H1 (cell line): ENCODE measurements around the gene PPP2R3A. TPM values are rescaled to one million over a fixed set of nuclear protein-coding genes. Genes with fewer than 3 reads are reported as not detected.

Experiments used
- CHD1 ChIP-seq: IDR thresholded peaks from 2 replicates; pipeline ENCODE4 v1.6.1; 2012; ENCODE audit warnings: low read depth, low read length, improper control_type of control experiment
- NRF1 ChIP-seq: IDR thresholded peaks from 2 replicates; pipeline ENCODE4 v1.6.1; 2011; ENCODE audit warnings: mild to moderate bottlenecking, low read depth, low read length, improper control_type of control experiment
- SP1 ChIP-seq: IDR thresholded peaks from 2 replicates; pipeline ENCODE4 v1.6.1; 2011; ENCODE audit warnings: low read depth, low read length
- polyA plus RNA-seq, 7 experiments: library from polyadenylated mRNA; depleted of rRNA in 3 of 7; stranded (reverse) in 5 of 7; unstranded in 2 of 7; fragments of >200 nt in 5 of 7; fragments of 200-250 nt in 2 of 7; gene quantifications; 1 replicate in 5 of 7; 2 replicates in 1 of 7; 4 replicates in 1 of 7; pipeline versions ENCODE4 v1.2.1 to v1.2.3, GENCODE V29; 2011 to 2013; ENCODE audit warnings: missing spikeins in 2 of 7, mixed read lengths in 2 of 7
- total RNA-seq: library from RNA; stranded (reverse); fragmentation: NEBNext Ultra II Directional; extraction: Animal tissue kit (Norgen Biotek cat#: 25700); gene quantifications from 2 replicates; pipeline ENCODE4 v1.2.1, GENCODE V29; 2021

The PPP2R3A gene
- total and polyA plus RNA-seq, 2 of the 8 experiments (the other 6 are each of a cell fraction or from before 2014, with no cell fraction given), result 4.1 to 15.2 TPM

GRCh38 chr3:136070334-136070733 lies 104.8 kb downstream of the PPP2R3A start (continued):
- TF ChIP-seq NRF1 (no peak), CHD1 (no peak), SP1 (no peak)
